ENCODE results near the gene NPB. TPM values are rescaled to one million over a fixed set of nuclear protein-coding genes. Genes with fewer than 3 reads are reported as not detected.
A peak's percentile ranks its signal among the peaks of the same experiment; 100 is the strongest.

NPB gene
- total RNA-seq, 1 donor from 2014 or later, result 0.26 TPM

DNA sequence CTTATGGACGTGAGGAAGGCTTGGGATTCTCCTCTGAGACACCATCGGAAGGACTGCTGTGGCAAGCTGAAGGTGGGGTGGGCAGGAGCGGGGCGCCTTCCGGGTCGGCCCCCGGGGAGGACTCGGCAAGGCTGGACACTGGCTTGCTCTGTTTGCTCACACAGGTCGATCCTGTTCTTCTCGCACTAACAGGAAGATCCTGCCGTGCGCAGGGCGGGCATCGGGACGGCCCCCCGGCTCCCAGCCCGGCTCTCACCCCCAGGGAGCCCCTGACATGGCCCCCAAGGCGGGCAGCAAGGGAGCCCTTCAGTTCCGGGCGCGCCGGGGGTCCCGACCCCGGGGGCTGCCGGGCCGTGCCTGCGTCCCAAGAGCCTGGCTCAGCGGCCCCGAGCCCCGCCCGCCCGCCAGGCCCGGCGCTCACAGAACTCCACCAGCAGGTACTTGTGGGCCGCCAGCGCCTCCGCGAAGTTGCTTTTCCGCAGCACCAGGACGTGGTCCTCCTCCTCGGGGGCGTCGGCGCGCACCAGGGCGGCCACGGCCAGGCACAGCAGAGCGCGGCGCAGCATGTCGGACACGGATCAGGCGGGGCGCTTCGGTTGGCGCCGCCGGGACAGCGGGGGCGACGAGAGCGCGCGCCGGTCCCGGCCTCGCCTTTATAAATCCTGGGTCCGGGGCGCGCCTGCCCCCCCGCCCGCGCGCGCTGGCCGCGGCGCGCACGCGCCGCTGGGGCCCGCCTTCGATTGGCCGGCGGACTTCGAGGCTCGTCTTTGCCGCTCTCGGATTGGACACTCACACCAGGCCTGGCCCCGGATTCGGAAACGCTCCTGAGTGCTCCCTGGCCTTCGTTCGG is 41.9 kb upstream of the NPB start, which contains the start of gene P4HB:
Gene P4HB (minus strand): TSS at position 630 of the 850 bp plus-strand sequence. CDS start 64 bp downstream, at position 566.
- H3K36me3 ChIP-seq (ENCODE audit: control insufficient read depth, insufficient read depth, low read length), result peaks cover 29% of the 10 kb centered on the region
- H3K27me3 ChIP-seq (ENCODE audit: control insufficient read depth, insufficient read depth, low read length), result no peaks in the 10 kb centered on the region
- no peak for DNase-seq (ENCODE audit: low read depth)
- no peak for FAIRE-seq
- TF ChIP-seq, protein P1, sequence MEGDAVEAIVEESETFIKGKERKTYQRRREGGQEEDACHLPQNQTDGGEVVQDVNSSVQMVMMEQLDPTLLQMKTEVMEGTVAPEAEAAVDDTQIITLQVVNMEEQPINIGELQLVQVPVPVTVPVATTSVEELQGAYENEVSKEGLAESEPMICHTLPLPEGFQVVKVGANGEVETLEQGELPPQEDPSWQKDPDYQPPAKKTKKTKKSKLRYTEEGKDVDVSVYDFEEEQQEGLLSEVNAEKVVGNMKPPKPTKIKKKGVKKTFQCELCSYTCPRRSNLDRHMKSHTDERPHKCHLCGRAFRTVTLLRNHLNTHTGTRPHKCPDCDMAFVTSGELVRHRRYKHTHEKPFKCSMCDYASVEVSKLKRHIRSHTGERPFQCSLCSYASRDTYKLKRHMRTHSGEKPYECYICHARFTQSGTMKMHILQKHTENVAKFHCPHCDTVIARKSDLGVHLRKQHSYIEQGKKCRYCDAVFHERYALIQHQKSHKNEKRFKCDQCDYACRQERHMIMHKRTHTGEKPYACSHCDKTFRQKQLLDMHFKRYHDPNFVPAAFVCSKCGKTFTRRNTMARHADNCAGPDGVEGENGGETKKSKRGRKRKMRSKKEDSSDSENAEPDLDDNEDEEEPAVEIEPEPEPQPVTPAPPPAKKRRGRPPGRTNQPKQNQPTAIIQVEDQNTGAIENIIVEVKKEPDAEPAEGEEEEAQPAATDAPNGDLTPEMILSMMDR (IDR thresholded peaks at IDR 0.05; ENCODE audit: insufficient read depth, low read length, severe bottlenecking), result no peak
- peak within 1 kb of the TSS; percentile 81 for H3K4me3 ChIP-seq (ENCODE audit: low read depth, low read length)

- H3K4me3 ChIP-seq (ENCODE audit: low read depth, low read length), result peak overlapping the region; percentile 76
- H3K27me3 ChIP-seq (ENCODE audit: control insufficient read depth, insufficient read depth, low read length), result no peaks in the 10 kb centered on the region
- DNase-seq (ENCODE audit: low read depth) (peak; percentile 100), FAIRE-seq (peak; percentile 94)
- TF ChIP-seq, protein P1 (IDR thresholded peaks at IDR 0.05; ENCODE audit: insufficient read depth, low read length, severe bottlenecking), result no peak
- H3K36me3 ChIP-seq (ENCODE audit: control insufficient read depth, insufficient read depth, low read length), result peaks cover 33% of the 10 kb centered on the region
Observed at GRCh38 chr17:81860756-81861568, 41.1 kb upstream of the NPB start.

GRCh38 chr17:81863123-81863675 is 38.8 kb upstream of the NPB start:
- no peak for DNase-seq (ENCODE audit: low read depth)
- no peak overlapping the region for H3K4me3 ChIP-seq (ENCODE audit: low read depth, low read length)
- no peak for FAIRE-seq
- no peaks in the 10 kb centered on the region for H3K27me3 ChIP-seq (ENCODE audit: control insufficient read depth, insufficient read depth, low read length)
- TF ChIP-seq, protein P1 (IDR thresholded peaks at IDR 0.05; ENCODE audit: insufficient read depth, low read length, severe bottlenecking), result no peak
- peaks cover 32% of the 10 kb centered on the region for H3K36me3 ChIP-seq (ENCODE audit: control insufficient read depth, insufficient read depth, low read length)

DNA sequence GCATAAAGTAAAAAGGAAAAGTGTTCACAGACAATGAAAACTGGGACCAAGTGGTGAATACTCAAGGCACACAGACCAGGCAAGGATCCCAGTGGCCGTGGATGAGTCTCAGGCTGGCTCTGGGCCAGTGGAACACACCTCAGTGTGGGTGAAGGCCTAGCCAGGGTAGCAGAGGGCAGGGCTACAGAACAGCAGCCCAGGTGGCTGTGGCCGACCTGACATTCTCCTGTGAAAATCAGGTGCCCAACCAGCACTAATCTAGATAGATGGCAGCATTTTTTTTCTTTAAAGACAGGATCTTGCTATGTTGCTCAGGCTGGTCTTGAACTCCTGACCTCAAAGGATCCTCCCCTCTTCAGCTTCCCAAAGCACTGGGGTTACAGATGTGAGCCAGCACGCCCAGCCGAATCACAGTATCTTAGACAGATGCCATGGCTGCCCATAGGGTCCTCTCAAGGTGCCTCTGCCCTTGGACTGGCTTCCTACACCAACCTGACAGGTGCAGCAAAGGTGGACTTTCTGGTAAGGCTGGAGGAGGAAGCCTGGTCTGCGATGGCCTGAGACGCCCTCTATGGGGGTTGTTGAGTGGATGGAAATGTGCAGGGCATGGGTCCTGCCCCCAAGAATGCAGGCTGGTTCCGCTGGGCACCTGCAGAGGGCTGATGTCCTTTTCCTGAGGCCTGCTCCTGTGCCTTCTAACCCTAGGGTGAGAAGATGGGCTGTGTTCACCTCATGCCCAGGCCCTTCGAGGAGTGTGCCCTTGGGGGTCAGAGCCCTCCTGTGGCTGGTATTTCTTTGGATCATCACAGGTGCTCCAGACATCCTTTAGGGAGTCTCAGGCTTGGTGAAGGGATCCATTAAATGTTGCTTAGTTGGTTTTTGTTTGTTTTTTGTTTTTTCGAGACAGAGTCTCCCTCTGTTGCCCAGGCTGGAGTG is 37.9 kb upstream of the NPB start:
- TF ChIP-seq, protein P1 (IDR thresholded peaks at IDR 0.05; ENCODE audit: insufficient read depth, low read length, severe bottlenecking), result no peak
- Histone ChIP-seq H3K27me3 (ENCODE audit: control insufficient read depth, insufficient read depth, low read length) (no peaks in the 10 kb centered on the region), H3K4me3 (ENCODE audit: low read depth, low read length) (no peak overlapping the region), H3K36me3 (ENCODE audit: control insufficient read depth, insufficient read depth, low read length) (peaks cover 30% of the 10 kb centered on the region)
- no peak for DNase-seq (ENCODE audit: low read depth)
- no peak for FAIRE-seq

DNA sequence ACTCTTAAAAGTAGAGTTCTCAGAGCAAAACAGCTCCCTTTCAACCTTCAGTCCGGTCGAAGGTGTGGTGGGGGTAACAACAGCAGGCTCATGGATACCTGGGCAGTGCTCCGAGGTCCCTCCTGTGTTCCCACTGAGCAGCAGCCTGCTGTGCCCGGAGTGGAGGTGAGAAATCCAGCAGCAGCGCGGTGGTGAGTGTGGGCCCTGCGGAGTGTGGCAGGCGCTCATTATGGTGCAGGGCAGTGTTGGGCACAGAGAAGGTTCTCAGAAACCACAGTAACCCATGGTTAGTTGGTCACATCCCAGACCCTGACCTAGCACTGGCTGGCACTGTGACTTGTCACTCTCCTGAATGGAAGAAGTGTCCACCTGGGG is 36.7 kb upstream of the NPB start:
- TF ChIP-seq, protein P1 (IDR thresholded peaks at IDR 0.05; ENCODE audit: insufficient read depth, low read length, severe bottlenecking), result no peak
- FAIRE-seq (no peak), DNase-seq (ENCODE audit: low read depth) (no peak)
- H3K4me3 ChIP-seq (ENCODE audit: low read depth, low read length), result no peak overlapping the region
- H3K36me3 ChIP-seq (ENCODE audit: control insufficient read depth, insufficient read depth, low read length), result peaks cover 34% of the 10 kb centered on the region
- H3K27me3 ChIP-seq (ENCODE audit: control insufficient read depth, insufficient read depth, low read length), result no peaks in the 10 kb centered on the region
